Measurements from ENCODE around the gene CMTR1.

DNA sequence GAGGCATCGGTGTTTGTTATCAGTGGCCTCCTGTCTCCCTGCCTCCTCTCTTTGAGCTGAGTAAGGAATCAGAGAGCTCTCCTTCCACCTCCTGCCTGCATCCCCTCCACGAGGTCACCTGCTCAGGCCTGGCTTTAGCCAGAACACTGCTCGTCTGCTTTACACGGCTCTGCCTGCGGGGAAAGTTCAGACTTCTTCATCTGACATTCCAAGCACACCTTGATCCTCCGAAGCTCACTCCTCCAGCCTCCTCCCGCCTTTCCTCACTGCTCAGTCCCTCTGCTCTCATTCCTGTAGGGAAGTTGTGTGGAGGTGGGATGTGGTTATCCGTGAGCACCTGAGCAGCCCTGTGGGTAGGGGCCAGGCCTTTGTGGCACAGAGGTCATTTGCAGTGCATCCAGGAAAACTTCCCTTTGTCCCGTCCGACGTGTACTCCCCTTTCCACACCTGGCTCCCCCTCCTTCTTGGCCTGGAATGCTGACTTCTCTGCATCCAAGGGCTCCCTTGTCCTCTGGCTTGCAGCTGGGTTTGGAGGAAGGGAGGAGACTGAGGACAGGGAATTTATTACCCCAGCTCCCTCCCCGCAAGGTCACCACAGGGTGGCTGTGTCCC is 79.5 kb downstream of the CMTR1 start:
- TF ChIP-seq CTCF (IDR thresholded peaks at IDR 0.05) (no peak), POLR2A (IDR thresholded peaks at IDR 0.05) (no peak)
